Measurements from ENCODE around the gene PRDM8. TPM values are rescaled to one million over a fixed set of nuclear protein-coding genes. Genes with fewer than 3 reads are reported as not detected.
A peak's percentile ranks its signal among the peaks of the same experiment; 100 is the strongest.

Gene PRDM8
- total RNA-seq, 1 experiment from 2014 or later = not detected

- TF ChIP-seq SMAD3 (CRISPR knock-in tag; IDR thresholded peaks at IDR 0.05; ENCODE audit: borderline replicate concordance) = no peak
- TF ChIP-seq AFF4 (CRISPR knock-in tag; IDR thresholded peaks at IDR 0.05; ENCODE audit: borderline replicate concordance) = no peak
- no peak for TF ChIP-seq ESRRA (CRISPR knock-in tag; IDR thresholded peaks at IDR 0.05; ENCODE audit: borderline replicate concordance)
- no peak for TF ChIP-seq MXD4 (CRISPR knock-in tag; IDR thresholded peaks at IDR 0.05; ENCODE audit: borderline replicate concordance)
- TF ChIP-seq NR2C2 (CRISPR knock-in tag; IDR thresholded peaks at IDR 0.05) = no peak
- TF ChIP-seq KAT7 (CRISPR knock-in tag; IDR thresholded peaks at IDR 0.05; ENCODE audit: borderline replicate concordance) = no peak
These were observed 4.9 kb downstream of the PRDM8 start (continued) for GRCh38 chr4:80202190-80202711.

- Mint-ChIP-seq H3K36me3 (no peaks in the 10 kb centered on the region; the same call in 1 of the 2 replicates), H3K4me1 (peaks cover 31% of the 10 kb centered on the region), H3K9me3 (no peaks in the 10 kb centered on the region), H3K4me3 (peak overlapping the region; percentile 68), H3K27ac (no peak overlapping the region), H3K27me3 (ENCODE audit: low read depth) (peaks cover 97% of the 10 kb centered on the region)
- CTCF ChIA-PET = interaction anchor here (0.7 to 2.0 kb wide), 15 partner anchors 8 to 828 kb away, joined by 3 to 28 read pairs (median 8); partner anchors contain the start of genes BMP3, CFAP299 and FGF5
- DNase-seq (ENCODE audit: low spot score) (peak; percentile 42), ATAC-seq (peak; percentile 31)
- POLR2A ChIA-PET = interaction anchor here (1.0 kb wide), 2 partner anchors 18 to 828 kb away, joined by 3 read pairs; partner anchors contain the start of gene BMP3
- TF ChIP-seq RELA (CRISPR knock-in tag; IDR thresholded peaks at IDR 0.05; ENCODE audit: borderline replicate concordance) (no peak), ERG (CRISPR knock-in tag; IDR thresholded peaks at IDR 0.05) (0 out of 2 replicates have a peak, but pooled peaks have one; percentile 14), MAX (CRISPR knock-in tag; IDR thresholded peaks at IDR 0.05) (no peak), ZNF138 (CRISPR knock-in tag; conservative IDR thresholded peaks at IDR 0.05) (no peak), ZNF425 (CRISPR knock-in tag; conservative IDR thresholded peaks at IDR 0.05) (no peak), TP53 (CRISPR knock-in tag; IDR thresholded peaks at IDR 0.05) (no peak), NR1H2 (CRISPR knock-in tag; IDR thresholded peaks at IDR 0.05) (no peak), CTCF (IDR thresholded peaks at IDR 0.05) (no peak), CDX4 (CRISPR knock-in tag; IDR thresholded peaks at IDR 0.05; ENCODE audit: borderline replicate concordance) (no peak), NR2C2 (CRISPR knock-in tag; IDR thresholded peaks at IDR 0.05) (peak; percentile 26; the same call in 1 of the 2 replicates), USF1 (CRISPR knock-in tag; IDR thresholded peaks at IDR 0.05) (no peak), E2F5 (CRISPR knock-in tag; IDR thresholded peaks at IDR 0.05) (no peak), ZBTB43 (CRISPR knock-in tag; IDR thresholded peaks at IDR 0.05) (0 out of 2 replicates have a peak, but pooled peaks have one; percentile 30)
These were observed 5.6 kb downstream of the PRDM8 start for GRCh38 chr4:80202741-80203553.
